ENCODE data around the gene EBF3. TPM values are rescaled to one million over a fixed set of nuclear protein-coding genes. Genes with fewer than 3 reads are reported as not detected.

Gene EBF3
- total RNA-seq, 2 donors from 2014 or later, result 0.12 to 0.80 TPM

DNA sequence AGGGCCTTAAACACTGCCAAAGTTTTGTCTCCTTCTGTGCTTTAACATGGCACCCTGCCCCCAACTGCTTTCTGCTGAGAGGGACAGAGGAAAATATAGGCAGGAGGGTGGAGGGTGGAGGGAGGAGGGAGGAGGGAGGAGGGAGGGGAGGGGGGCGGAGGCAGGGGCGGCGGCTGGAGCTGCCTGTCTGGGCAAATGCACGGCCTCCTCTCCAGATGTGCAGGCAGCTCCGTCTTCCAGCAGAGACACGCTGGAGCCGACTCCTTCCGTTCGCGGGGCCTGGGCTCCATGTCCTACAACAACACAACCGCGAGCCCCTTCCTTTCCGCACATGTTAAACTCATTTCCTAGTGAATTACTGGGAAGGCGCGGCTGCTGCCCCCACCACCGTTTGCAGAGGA, 14.2 kb downstream of the EBF3 start:
- H3K9ac ChIP-seq (ENCODE audit: low read depth in 2 of 2, low read length in 2 of 2), result no peak overlapping the region
- H3K4me1 ChIP-seq, result no peaks in the 10 kb centered on the region
- H3K9me3 ChIP-seq, result no peaks in the 10 kb centered on the region
- no peak overlapping the region for H3K27ac ChIP-seq
- no peak overlapping the region for H3K4me3 ChIP-seq
- no peak for DNase-seq
- H3K27me3 ChIP-seq, result peaks cover 3% of the 10 kb centered on the region
- TF ChIP-seq, protein P1, sequence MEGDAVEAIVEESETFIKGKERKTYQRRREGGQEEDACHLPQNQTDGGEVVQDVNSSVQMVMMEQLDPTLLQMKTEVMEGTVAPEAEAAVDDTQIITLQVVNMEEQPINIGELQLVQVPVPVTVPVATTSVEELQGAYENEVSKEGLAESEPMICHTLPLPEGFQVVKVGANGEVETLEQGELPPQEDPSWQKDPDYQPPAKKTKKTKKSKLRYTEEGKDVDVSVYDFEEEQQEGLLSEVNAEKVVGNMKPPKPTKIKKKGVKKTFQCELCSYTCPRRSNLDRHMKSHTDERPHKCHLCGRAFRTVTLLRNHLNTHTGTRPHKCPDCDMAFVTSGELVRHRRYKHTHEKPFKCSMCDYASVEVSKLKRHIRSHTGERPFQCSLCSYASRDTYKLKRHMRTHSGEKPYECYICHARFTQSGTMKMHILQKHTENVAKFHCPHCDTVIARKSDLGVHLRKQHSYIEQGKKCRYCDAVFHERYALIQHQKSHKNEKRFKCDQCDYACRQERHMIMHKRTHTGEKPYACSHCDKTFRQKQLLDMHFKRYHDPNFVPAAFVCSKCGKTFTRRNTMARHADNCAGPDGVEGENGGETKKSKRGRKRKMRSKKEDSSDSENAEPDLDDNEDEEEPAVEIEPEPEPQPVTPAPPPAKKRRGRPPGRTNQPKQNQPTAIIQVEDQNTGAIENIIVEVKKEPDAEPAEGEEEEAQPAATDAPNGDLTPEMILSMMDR (IDR thresholded peaks at IDR 0.05), result no peak
- no peaks in the 10 kb centered on the region for H3K36me3 ChIP-seq
- intact Hi-C loops (cut with DNase I), result no loop called here

DNA sequence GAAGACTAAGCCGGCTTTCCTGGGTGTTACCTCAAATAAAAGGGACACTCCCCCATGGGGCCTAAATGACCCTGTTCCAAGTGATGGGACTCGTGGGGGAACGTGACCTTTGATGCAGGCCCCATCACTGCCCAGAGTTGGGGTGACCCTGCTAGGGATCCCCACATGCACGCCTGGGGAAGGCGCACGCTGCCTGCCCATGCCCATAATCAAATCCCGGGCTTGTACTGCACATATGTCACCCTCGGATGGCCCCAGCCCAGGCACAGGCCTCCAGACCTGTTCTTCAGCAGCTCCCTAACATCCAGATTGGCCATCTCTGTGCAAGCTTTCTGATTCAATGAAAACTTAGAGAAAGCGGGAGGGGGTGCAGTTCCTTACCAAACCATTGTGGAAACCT, 14.7 kb downstream of the EBF3 start:
- Histone ChIP-seq H3K9ac (ENCODE audit: low read depth in 2 of 2, low read length in 2 of 2) (no peak overlapping the region), H3K27me3 (no peaks in the 10 kb centered on the region), H3K36me3 (no peaks in the 10 kb centered on the region), H3K27ac (no peak overlapping the region), H3K4me1 (no peaks in the 10 kb centered on the region), H3K4me3 (no peak overlapping the region), H3K9me3 (no peaks in the 10 kb centered on the region)
- no peak for DNase-seq
- TF ChIP-seq, protein P1 (IDR thresholded peaks at IDR 0.05), result no peak
- intact Hi-C loops (cut with DNase I), result no loop called here

DNA sequence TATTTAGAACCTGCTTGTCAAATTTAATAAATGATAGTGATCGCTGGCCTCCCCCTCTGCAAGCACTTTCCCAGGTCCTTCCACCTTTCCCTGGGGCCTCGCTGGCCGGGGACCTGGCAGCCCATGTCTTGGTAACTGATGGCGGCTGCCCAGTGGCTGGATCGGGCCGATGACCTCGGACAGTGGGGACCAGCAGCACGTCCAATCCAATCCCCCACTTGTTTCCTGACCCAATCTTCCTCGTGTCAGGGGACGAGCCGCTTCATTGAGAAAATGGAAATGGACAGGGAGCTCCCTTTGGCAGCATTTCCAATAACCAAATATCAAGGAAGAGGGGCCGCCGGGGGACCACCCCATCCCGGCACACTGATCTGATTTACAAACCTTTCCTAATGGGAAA, 17.2 kb downstream of the EBF3 start:
- Histone ChIP-seq H3K27ac (no peak overlapping the region), H3K9ac (ENCODE audit: low read depth in 2 of 2, low read length in 2 of 2) (no peak overlapping the region), H3K4me3 (no peak overlapping the region), H3K27me3 (no peaks in the 10 kb centered on the region), H3K36me3 (no peaks in the 10 kb centered on the region), H3K9me3 (no peaks in the 10 kb centered on the region), H3K4me1 (no peaks in the 10 kb centered on the region)
- TF ChIP-seq, protein P1 (IDR thresholded peaks at IDR 0.05), result no peak
- intact Hi-C loops (cut with DNase I), result no loop called here
- no peak for DNase-seq

DNA sequence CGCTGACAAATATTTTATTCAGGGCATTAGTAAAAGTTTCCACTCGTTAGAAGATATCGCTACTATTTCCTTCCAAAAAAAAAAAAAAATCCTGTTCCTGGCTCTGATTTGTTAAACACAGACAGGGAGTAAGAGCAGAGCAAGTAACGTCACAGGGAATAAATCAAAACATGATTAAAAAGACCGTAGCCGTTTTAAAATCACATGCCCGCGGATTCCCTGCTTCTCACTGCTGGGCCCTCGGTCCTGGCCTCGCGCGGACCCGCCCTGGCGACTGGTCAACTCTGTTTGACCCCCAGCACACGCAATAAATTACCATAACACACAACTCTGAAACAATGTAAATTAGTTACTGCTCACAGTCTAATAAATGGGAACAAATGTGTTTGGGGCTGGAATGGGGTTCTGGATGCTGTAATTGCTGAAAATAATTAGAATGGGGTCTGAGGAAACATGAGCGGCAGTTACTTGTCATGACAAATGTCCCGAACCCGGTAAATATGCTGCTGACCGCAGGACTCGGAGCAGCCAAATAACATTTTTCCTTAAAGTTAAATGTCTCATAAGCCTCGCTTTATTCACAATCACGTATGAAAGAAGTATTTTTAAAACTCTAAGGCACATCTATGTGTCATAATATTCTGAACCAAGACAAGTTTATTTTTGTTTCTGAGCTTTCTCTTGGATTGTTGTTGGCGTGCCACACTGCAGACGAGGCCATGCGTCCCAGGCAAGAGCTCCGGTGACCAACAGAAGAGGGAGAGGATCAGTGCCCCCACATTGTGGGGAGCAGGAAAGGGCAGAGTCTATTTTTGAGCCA, 17.9 kb downstream of the EBF3 start:
- H3K36me3 ChIP-seq, result no peaks in the 10 kb centered on the region
- no peaks in the 10 kb centered on the region for H3K27me3 ChIP-seq
- no peaks in the 10 kb centered on the region for H3K4me1 ChIP-seq
- no peak overlapping the region for H3K9ac ChIP-seq (ENCODE audit: low read depth in 2 of 2, low read length in 2 of 2)
- TF ChIP-seq, protein P1 (IDR thresholded peaks at IDR 0.05), result no peak
- intact Hi-C loops (cut with DNase I), result no loop called here
- no peaks in the 10 kb centered on the region for H3K9me3 ChIP-seq
- DNase-seq, result no peak
- H3K4me3 ChIP-seq, result no peak overlapping the region
- H3K27ac ChIP-seq, result no peak overlapping the region

DNA sequence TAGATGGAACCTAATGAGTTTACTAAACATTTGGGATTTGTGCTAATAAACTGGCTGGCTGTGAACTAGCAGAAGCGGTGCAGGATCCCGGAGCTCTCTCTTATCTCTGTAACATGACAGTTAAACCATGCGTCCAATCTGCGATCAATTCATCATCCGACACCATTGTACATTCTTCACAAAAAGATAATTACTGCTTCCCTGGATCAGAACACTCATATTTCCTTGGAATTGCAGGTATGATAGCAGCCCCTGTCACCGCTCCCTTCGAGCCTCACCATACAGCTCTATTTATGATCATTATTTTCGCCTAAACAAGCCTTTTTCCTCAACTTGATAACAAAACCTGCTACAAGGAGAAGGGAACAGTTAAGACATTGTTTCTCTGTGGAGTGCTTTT, 18.5 kb downstream of the EBF3 start:
- no peak overlapping the region for H3K9ac ChIP-seq (ENCODE audit: low read depth in 2 of 2, low read length in 2 of 2)
- no peak overlapping the region for H3K27ac ChIP-seq
- TF ChIP-seq, protein P1 (IDR thresholded peaks at IDR 0.05), result no peak
- DNase-seq, result no peak
- H3K36me3 ChIP-seq, result no peaks in the 10 kb centered on the region
- H3K27me3 ChIP-seq, result no peaks in the 10 kb centered on the region
- no peak overlapping the region for H3K4me3 ChIP-seq
- no peaks in the 10 kb centered on the region for H3K4me1 ChIP-seq
- H3K9me3 ChIP-seq, result no peaks in the 10 kb centered on the region
- intact Hi-C loops (cut with DNase I), result no loop called here

Measured in colonic mucosa (tissue), 4 donors.